ENCODE results near the gene ZNF556. TPM values are rescaled to one million over a fixed set of nuclear protein-coding genes. Genes with fewer than 3 reads are reported as not detected.
"Not testable (repeated sequence)": the region's sequence is repeated elsewhere in the genome, so short reads cannot be mapped to it uniquely, and the experiment has no call there.

ZNF556 gene
- total RNA-seq, 4 donors from 2014 or later: not detected

GRCh38 chr19:2896694-2897093, 29.6 kb downstream of the ZNF556 start:
- no peaks in the 10 kb centered on the region for H3K36me3 ChIP-seq
- intact Hi-C loops (cut with DNase I; ENCODE audit: low total_unique reads) (no loop called here), in situ Hi-C loops (cut with MboI; ENCODE audit: low pct_ligation_motif_present in 1 of 4, low pct_unique_long_range_greater_than_20kb in 1 of 4, low sequenced_read_pairs in 3 of 4) (loop anchor here in 1 of 4 donors (25.0 kb wide), 1 partner anchor 234 kb away; no protein-coding TSS in a partner anchor)
- H3K4me1 ChIP-seq: peaks cover 0 to 8% (median 5%) of the 10 kb centered on the region in 4 donors
- H3K4me3 ChIP-seq: no peak overlapping the region
- WGBS, 2 donors (ENCODE audit: low coverage in 1 of 2): 73 to 74% methylated on average over 6 to 8 of the region's 8 CpGs
- no peak overlapping the region for H3K27ac ChIP-seq
- no peaks in the 10 kb centered on the region for H3K27me3 ChIP-seq
- DNase-seq: no peak
- TF ChIP-seq POLR2AphosphoS5 (IDR thresholded peaks at IDR 0.05) (no peak), POLR2A (IDR thresholded peaks at IDR 0.05) (no peak), EP300 (IDR thresholded peaks at IDR 0.05; ENCODE audit: low read depth) (no peak), CTCF (IDR thresholded peaks at IDR 0.05) (no peak)
- H3K9me3 ChIP-seq: peaks cover 5 to 6% of the 10 kb centered on the region in 2 donors

GRCh38 chr19:2900296-2901252, 33.4 kb downstream of the ZNF556 start, which contains the start of gene ZNF57:
Gene ZNF57 (plus strand): TSS chr19:2900928. CDS start chr19:2901046, 118 bp downstream.
- WGBS, 2 donors (ENCODE audit: low coverage in 1 of 2): 0% methylated on average over 87 of the region's 100 CpGs; no CpG with 5 or more reads in 1 of the 2 donors

GRCh38 chr19:2902590-2903218, 35.6 kb downstream of the ZNF556 start:
- intact Hi-C loops (cut with DNase I; ENCODE audit: low total_unique reads): no loop called here
- peak overlapping the region; percentile 85 to 94 (median 90) for H3K27ac ChIP-seq
- DNase-seq: no peak

More at GRCh38 chr19:2900296-2901252, 33.4 kb downstream of the ZNF556 start, which contains the start of gene ZNF57:
- no peak for TF ChIP-seq CTCF (IDR thresholded peaks at IDR 0.05)
- peak; percentile 94 for TF ChIP-seq POLR2A (IDR thresholded peaks at IDR 0.05)
- TF ChIP-seq EP300 (IDR thresholded peaks at IDR 0.05; ENCODE audit: low read depth): no peak
- TF ChIP-seq POLR2AphosphoS5 (IDR thresholded peaks at IDR 0.05): peak; percentile 81 to 96 (median 95)
- peak; percentile 100 for DNase-seq
- H3K36me3 ChIP-seq: no peaks in the 10 kb centered on the region
- H3K4me1 ChIP-seq: peaks cover 7 to 30% (median 12%) of the 10 kb centered on the region in 4 donors
- peak within 1 kb of the TSS; percentile 55 to 96 (median 73) for H3K4me3 ChIP-seq
- no peaks in the 10 kb centered on the region for H3K27me3 ChIP-seq
- intact Hi-C loops (cut with DNase I; ENCODE audit: low total_unique reads) (no loop called here), in situ Hi-C loops (cut with MboI; ENCODE audit: low pct_ligation_motif_present in 1 of 4, low pct_unique_long_range_greater_than_20kb in 1 of 4, low sequenced_read_pairs in 3 of 4) (no loop called here)
- H3K27ac ChIP-seq: peak within 1 kb of the TSS; percentile 85 to 94 (median 90)
- H3K9me3 ChIP-seq: peaks cover 5 to 6% of the 10 kb centered on the region in 2 donors

GRCh38 chr19:2903326-2903725, 36.2 kb downstream of the ZNF556 start:
- DNase-seq; H3K27ac ChIP-seq; H3K36me3 ChIP-seq; H3K9me3 ChIP-seq; H3K27me3 ChIP-seq; intact Hi-C loops (cut with DNase I; ENCODE audit: low total_unique reads); in situ Hi-C loops (cut with MboI; ENCODE audit: low pct_ligation_motif_present in 1 of 4, low pct_unique_long_range_greater_than_20kb in 1 of 4, low sequenced_read_pairs in 3 of 4); H3K4me3 ChIP-seq: not testable (repeated sequence)
- WGBS, 2 donors (ENCODE audit: low coverage in 1 of 2): 90 to 92% methylated on average over 10 to 13 of the region's 13 CpGs
- peaks cover 7 to 32% (median 12%) of the 10 kb centered on the region in 4 donors for H3K4me1 ChIP-seq

More at GRCh38 chr19:2902590-2903218, 35.6 kb downstream of the ZNF556 start:
- in situ Hi-C loops (cut with MboI; ENCODE audit: low pct_ligation_motif_present in 1 of 4, low pct_unique_long_range_greater_than_20kb in 1 of 4, low sequenced_read_pairs in 3 of 4): no loop called here
- WGBS, 2 donors (ENCODE audit: low coverage in 1 of 2): 79 to 84% methylated on average over 3 to 13 of the region's 13 CpGs
- Histone ChIP-seq H3K4me1 (peaks cover 7 to 32% (median 12%) of the 10 kb centered on the region in 4 donors), H3K27me3 (no peaks in the 10 kb centered on the region), H3K36me3 (no peaks in the 10 kb centered on the region), H3K9me3 (no peaks in the 10 kb centered on the region), H3K4me3 (peak overlapping the region in 1 of 4 donors; percentile 30)
- TF ChIP-seq POLR2A (IDR thresholded peaks at IDR 0.05) (no peak), POLR2AphosphoS5 (IDR thresholded peaks at IDR 0.05) (no peak), CTCF (IDR thresholded peaks at IDR 0.05) (no peak), EP300 (IDR thresholded peaks at IDR 0.05; ENCODE audit: low read depth) (no peak)

Data from transverse colon (tissue), 4 donors.